Right atrium auricular region (tissue), 2 donors: ENCODE measurements around the gene SULF2. TPM values are rescaled to one million over a fixed set of nuclear protein-coding genes. Genes with fewer than 3 reads are reported as not detected.

Experiments
- DNase-seq: peaks from one replicate; pipeline ENCODE4 v3.0.0-alpha.2; 2019; ENCODE audit warnings: low spot score
- H3K27ac ChIP-seq, 2 donors: fragments of 200-600 bp; sonication (generic); 1 replicate in 1 of 2; 2 replicates in 1 of 2; pipeline ENCODE4 v1.5.1; 2016 to 2019
- H3K27me3 ChIP-seq, 2 donors: fragments of 200-600 bp; sonication (generic); one replicate each; pipeline versions ENCODE4 v1.5.1 to v1.6.0; 2017 to 2019
- H3K36me3 ChIP-seq: fragments of 200-600 bp; sonication (generic); one replicate; pipeline ENCODE4 v1.5.1; 2016
- H3K4me1 ChIP-seq, 2 donors: fragments of 200-600 bp; sonication (generic); one replicate each; pipeline versions ENCODE4 v1.5.1 to v1.6.0; 2017 to 2019
- H3K4me3 ChIP-seq, 2 donors: fragments of 200-600 bp; sonication (generic); 1 replicate in 1 of 2; 2 replicates in 1 of 2; pipeline ENCODE4 v1.5.1; 2017 to 2019; ENCODE audit warnings: mild to moderate bottlenecking in 1 of 2, moderate library complexity in 1 of 2
- H3K9me3 ChIP-seq, 2 donors: fragments of 200-600 bp; sonication (generic); one replicate each; pipeline ENCODE4 v1.5.1; 2019
- total RNA-seq, 2 donors: library from RNA; depleted of rRNA; stranded (reverse); fragments of >200 nt; gene quantifications; one replicate each; pipeline ENCODE4 v1.1.0, GENCODE V29; 2016
- TF ChIP-seq, protein P1 (sequence below), 2 donors: fragments of 200-600 bp; sonication (generic); IDR thresholded peaks; one replicate each; pipeline ENCODE4 v1.5.1; 2019; ENCODE audit warnings: antibody characterized with exemption in 2 of 2

Gene SULF2
- total RNA-seq, 2 donors from 2014 or later: 33.7 to 57.8 TPM

DNA sequence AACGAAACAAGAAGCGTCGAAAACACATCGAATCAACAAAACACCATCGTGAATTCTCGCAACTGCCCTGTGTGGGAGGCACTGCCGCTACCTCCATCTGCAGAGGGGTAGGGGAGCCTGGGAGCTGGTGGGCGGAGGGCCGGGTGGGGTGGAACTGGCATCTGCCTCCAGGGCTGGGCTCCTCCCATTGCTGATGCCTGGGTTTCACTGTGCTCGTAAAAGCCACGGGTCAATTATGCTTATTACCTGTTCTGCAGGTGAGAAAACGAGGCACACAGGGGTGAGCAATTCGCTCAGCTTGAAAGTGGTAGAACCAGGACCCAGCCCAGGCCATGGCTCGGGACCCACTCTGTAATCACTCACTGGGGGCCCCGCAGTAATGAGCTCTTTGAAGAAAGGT lies 16.5 kb upstream of the SULF2 start:
- TF ChIP-seq, protein P1, sequence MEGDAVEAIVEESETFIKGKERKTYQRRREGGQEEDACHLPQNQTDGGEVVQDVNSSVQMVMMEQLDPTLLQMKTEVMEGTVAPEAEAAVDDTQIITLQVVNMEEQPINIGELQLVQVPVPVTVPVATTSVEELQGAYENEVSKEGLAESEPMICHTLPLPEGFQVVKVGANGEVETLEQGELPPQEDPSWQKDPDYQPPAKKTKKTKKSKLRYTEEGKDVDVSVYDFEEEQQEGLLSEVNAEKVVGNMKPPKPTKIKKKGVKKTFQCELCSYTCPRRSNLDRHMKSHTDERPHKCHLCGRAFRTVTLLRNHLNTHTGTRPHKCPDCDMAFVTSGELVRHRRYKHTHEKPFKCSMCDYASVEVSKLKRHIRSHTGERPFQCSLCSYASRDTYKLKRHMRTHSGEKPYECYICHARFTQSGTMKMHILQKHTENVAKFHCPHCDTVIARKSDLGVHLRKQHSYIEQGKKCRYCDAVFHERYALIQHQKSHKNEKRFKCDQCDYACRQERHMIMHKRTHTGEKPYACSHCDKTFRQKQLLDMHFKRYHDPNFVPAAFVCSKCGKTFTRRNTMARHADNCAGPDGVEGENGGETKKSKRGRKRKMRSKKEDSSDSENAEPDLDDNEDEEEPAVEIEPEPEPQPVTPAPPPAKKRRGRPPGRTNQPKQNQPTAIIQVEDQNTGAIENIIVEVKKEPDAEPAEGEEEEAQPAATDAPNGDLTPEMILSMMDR (IDR thresholded peaks at IDR 0.05): no peak
- Histone ChIP-seq H3K9me3 (no peaks in the 10 kb centered on the region), H3K27me3 (no peaks in the 10 kb centered on the region), H3K27ac (no peak overlapping the region), H3K4me1 (no peaks in the 10 kb centered on the region), H3K4me3 (no peak overlapping the region), H3K36me3 (no peaks in the 10 kb centered on the region)
- DNase-seq: no peak

DNA sequence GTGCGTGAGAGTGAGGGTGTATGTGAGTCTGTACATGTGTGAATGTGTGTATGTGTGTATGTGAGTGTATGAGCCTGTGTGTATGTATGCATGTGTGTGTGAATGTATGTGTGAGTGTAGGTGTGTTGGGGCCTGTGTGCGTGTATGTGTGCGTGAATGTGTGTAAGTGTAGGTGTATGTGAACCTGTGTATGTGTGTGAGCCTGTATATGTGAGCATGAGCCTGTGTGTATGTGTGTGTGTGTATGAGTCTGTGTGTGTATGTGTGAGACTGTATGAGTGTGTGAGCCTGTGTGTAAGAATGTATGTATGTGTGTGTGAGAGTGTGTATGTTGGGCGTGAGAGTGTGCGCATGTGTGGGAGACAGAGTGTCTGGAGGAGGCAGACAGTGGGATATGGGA lies 15.8 kb upstream of the SULF2 start:
- no peaks in the 10 kb centered on the region for H3K9me3 ChIP-seq
- H3K4me1 ChIP-seq: no peaks in the 10 kb centered on the region
- DNase-seq: no peak
- H3K27ac ChIP-seq: no peak overlapping the region
- TF ChIP-seq, protein P1 (IDR thresholded peaks at IDR 0.05): no peak
- H3K4me3 ChIP-seq: no peak overlapping the region
- no peaks in the 10 kb centered on the region for H3K36me3 ChIP-seq
- no peaks in the 10 kb centered on the region for H3K27me3 ChIP-seq

DNA sequence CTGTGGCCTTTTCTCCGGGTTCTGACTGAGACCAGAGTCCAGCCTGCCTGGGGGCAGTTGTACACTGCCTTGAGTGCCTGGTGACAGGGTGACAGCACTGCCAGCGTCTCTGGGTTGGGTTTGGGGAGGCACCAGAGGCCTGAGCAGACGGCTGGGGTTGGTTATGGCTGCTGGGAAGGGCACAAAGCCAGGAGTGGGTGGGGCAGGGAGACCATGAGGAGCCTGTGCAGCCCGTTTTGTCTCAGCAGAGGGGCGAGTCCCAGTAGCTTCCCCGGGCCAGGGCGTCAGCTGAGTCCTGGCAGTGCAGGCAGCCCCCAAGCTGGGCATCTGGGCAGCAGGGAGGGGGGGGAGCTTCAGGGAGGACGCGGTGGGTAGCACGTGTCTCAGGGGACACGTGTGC lies 15.3 kb upstream of the SULF2 start:
- DNase-seq: no peak
- H3K27ac ChIP-seq: no peak overlapping the region
- no peaks in the 10 kb centered on the region for H3K4me1 ChIP-seq
- no peaks in the 10 kb centered on the region for H3K27me3 ChIP-seq
- no peaks in the 10 kb centered on the region for H3K36me3 ChIP-seq
- H3K9me3 ChIP-seq: no peaks in the 10 kb centered on the region
- TF ChIP-seq, protein P1 (IDR thresholded peaks at IDR 0.05): no peak
- H3K4me3 ChIP-seq: no peak overlapping the region

- Histone ChIP-seq H3K27ac (no peak overlapping the region), H3K4me1 (no peaks in the 10 kb centered on the region), H3K27me3 (no peaks in the 10 kb centered on the region), H3K36me3 (no peaks in the 10 kb centered on the region), H3K9me3 (no peaks in the 10 kb centered on the region), H3K4me3 (no peak overlapping the region)
- TF ChIP-seq, protein P1 (IDR thresholded peaks at IDR 0.05): no peak
- DNase-seq: no peak
Observed at GRCh38 chr20:47799116-47799715, 13.9 kb upstream of the SULF2 start.

GRCh38 chr20:47796971-47797370 lies 11.7 kb upstream of the SULF2 start:
- Histone ChIP-seq H3K9me3 (no peaks in the 10 kb centered on the region), H3K4me1 (peaks cover 0 to 7% of the 10 kb centered on the region in 2 donors), H3K27me3 (no peaks in the 10 kb centered on the region), H3K27ac (no peak overlapping the region), H3K36me3 (no peaks in the 10 kb centered on the region), H3K4me3 (no peak overlapping the region)
- no peak for DNase-seq
- TF ChIP-seq, protein P1 (IDR thresholded peaks at IDR 0.05): no peak
